K562 (cell line): ENCODE measurements around the gene LRFN2. TPM values are rescaled to one million over a fixed set of nuclear protein-coding genes. Genes with fewer than 3 reads are reported as not detected.
A peak's percentile ranks its signal among the peaks of the same experiment; 100 is the strongest.

Experiments
- ATAC-seq: fragments of 200-7000 bp; cut with Tn5 transposase; 3 replicates; pipeline ENCODE4 v1.9.1; 2020; ENCODE audit warnings: moderate library complexity
- BruUV-seq: library from RNA; stranded (reverse); fragments of 400-500 nt; replicated peaks from 2 replicates; lab custom pipeline; 2021; lab: Mats Ljungman, UMichigan
- CTCF ChIA-PET: fragments of 300-600 bp; formaldehyde crosslinking; extraction: SDS; loops from one replicate; lab custom pipeline; 2021; ENCODE audit warnings: low intra/inter-chr PET ratio; lab: Yijun Ruan, JAX
- POLR2A ChIA-PET: fragments of 300-600, 350-650 bp; sonication (Branson Sonifier 250); formaldehyde crosslinking; extraction: SDS; loops from one replicate; lab custom pipeline; 2021; ENCODE audit warnings: antibody characterized with exemption, inconsistent platforms; lab: Yijun Ruan, JAX
- DNase-seq, 4 experiments: peaks; one replicate each; pipeline versions ENCODE4 v3.0.0 to v3.0.0-alpha.2; 2011 to 2018; ENCODE audit warnings: low spot score in 3 of 4, mixed read lengths in 3 of 4; ENCODE audit errors: extremely low read depth in 1 of 4
- FAIRE-seq: peaks from 2 replicates; lab custom pipeline; 2011; peaks lifted over from hg19 to GRCh38; lab: Jason Lieb, UNC
- H2AFZ ChIP-seq: 2 replicates; pipeline ENCODE4 v1.6.0; 2011; ENCODE audit warnings: low read depth, low read length, control low read depth, inconsistent platforms
- H3K27ac ChIP-seq: fragments of 200-600 bp; 3 replicates; pipeline ENCODE4 v1.8.0; 2011; ENCODE audit warnings: low read depth, mild to moderate bottlenecking, control low read depth, inconsistent platforms, low read length, moderate library complexity, mixed read lengths; ENCODE audit errors: extremely low read depth
- H3K27me3 ChIP-seq, 2 experiments: fragments of 300-600 bp in 1 of 2; 2 replicates in 1 of 2; 3 replicates in 1 of 2; pipeline versions ENCODE4 v1.6.0 to v1.8.0; 2011; ENCODE audit warnings: inconsistent platforms in 2 of 2, low read length in 2 of 2, mild to moderate bottlenecking in 1 of 2, mixed read lengths in 1 of 2, moderate library complexity in 1 of 2; ENCODE audit not compliant: control insufficient read depth in 2 of 2, insufficient read depth in 2 of 2
- H3K36me3 ChIP-seq: fragments of 300-600 bp; 3 replicates; pipeline ENCODE4 v1.8.0; 2011; ENCODE audit warnings: mild to moderate bottlenecking, low read length, inconsistent platforms; ENCODE audit not compliant: control insufficient read depth, insufficient read depth
- H3K4me1 ChIP-seq, 2 experiments: fragments of 200-600 bp in 1 of 2; replicated peaks in 1 of 2; 2 replicates in 1 of 2; 3 replicates in 1 of 2; pipeline versions ENCODE4 v1.5.1 to v1.8.0; 2011; ENCODE audit warnings: inconsistent platforms in 2 of 2, low read length in 2 of 2, mild to moderate bottlenecking in 1 of 2, mixed read lengths in 1 of 2, moderate library complexity in 1 of 2; ENCODE audit not compliant: control insufficient read depth in 2 of 2, insufficient read depth in 2 of 2
- H3K4me2 ChIP-seq: 2 replicates; pipeline ENCODE4 v1.6.1; 2011; ENCODE audit warnings: low read length, control low read depth, inconsistent platforms, mixed read lengths; ENCODE audit not compliant: insufficient read depth
- H3K4me3 ChIP-seq: fragments of 200-600 bp; sonication (generic), shearing (Covaris generic); 2 replicates; pipeline ENCODE4 v1.5.1; 2016; ENCODE audit warnings: control low read depth, inconsistent platforms
- H3K79me2 ChIP-seq: fragments of 200-600 bp; 3 replicates; pipeline ENCODE4 v1.8.0; 2011; ENCODE audit warnings: low read length, inconsistent platforms; ENCODE audit not compliant: control insufficient read depth, insufficient read depth
- H3K9ac ChIP-seq, 2 experiments: 2 replicates each; pipeline versions ENCODE4 v1.6.0 to v1.6.1; 2011; ENCODE audit warnings: low read depth in 2 of 2, low read length in 2 of 2, control low read depth in 1 of 2, inconsistent platforms in 1 of 2, mild to moderate bottlenecking in 1 of 2, mixed read lengths in 1 of 2; ENCODE audit not compliant: insufficient read depth in 1 of 2
- H3K9me1 ChIP-seq: one replicate; pipeline ENCODE4 v1.6.0; 2011; ENCODE audit warnings: inconsistent platforms, mild to moderate bottlenecking, low read length, moderate library complexity; ENCODE audit not compliant: control insufficient read depth, insufficient read depth
- H3K9me3 ChIP-seq: replicated peaks from 2 replicates; pipeline ENCODE4 v1.5.1; 2011; ENCODE audit warnings: low read depth, low read length, inconsistent platforms; ENCODE audit not compliant: control insufficient read depth, insufficient read depth
- H4K20me1 ChIP-seq: replicated peaks from 2 replicates; pipeline ENCODE4 v1.6.1; 2011; ENCODE audit warnings: low read length, inconsistent platforms, mixed read lengths; ENCODE audit not compliant: control insufficient read depth, insufficient read depth
- BRD9 ChIP-seq: fragments of 450-650 bp; IDR thresholded peaks from 2 replicates; pipeline ENCODE4 v1.6.1; 2018; ENCODE audit warnings: low read depth; ENCODE audit not compliant: partially characterized antibody
- EGR1 ChIP-seq: fragments of 450-650 bp; conservative IDR thresholded peaks from 2 replicates; pipeline ENCODE4 v1.6.1; 2017; ENCODE audit warnings: mild to moderate bottlenecking
- ELF4 ChIP-seq: fragments of 450-650 bp; formaldehyde crosslinking; IDR thresholded peaks from 2 replicates; pipeline ENCODE4 v1.4.0; 2022; ENCODE audit warnings: missing genetic modification characterization
- KAT2B ChIP-seq: IDR thresholded peaks from one replicate; pipeline ENCODE4 v1.6.1; 2012; ENCODE audit warnings: low read depth, mild to moderate bottlenecking, control low read depth, inconsistent platforms, low read length, moderate library complexity
- KDM5B ChIP-seq: fragments of 200-600 bp; sonication (generic); IDR thresholded peaks from 2 replicates; pipeline ENCODE4 v1.6.1; 2012; ENCODE audit warnings: low read depth, mild to moderate bottlenecking, moderate library complexity, low read length, control low read depth, inconsistent platforms; ENCODE audit not compliant: insufficient replicate concordance
- NFE2 ChIP-seq: IDR thresholded peaks from 2 replicates; pipeline ENCODE4 v1.6.1; 2014; ENCODE audit warnings: antibody characterized with exemption, low read depth
- PPARD ChIP-seq: fragments of 250-450 bp; sonication (Bioruptor Pico); IDR thresholded peaks from 2 replicates; pipeline ENCODE4 v1.8.0; 2022; ENCODE audit warnings: inconsistent platforms, mild to moderate bottlenecking, moderate library complexity
- RBFOX2 ChIP-seq: fragments of 200-400 bp; formaldehyde crosslinking; IDR thresholded peaks from 2 replicates; pipeline ENCODE4 v1.6.1; 2017; ENCODE audit warnings: low read depth, mild to moderate bottlenecking, low read length, moderate library complexity
- SREBF2 ChIP-seq: sonication (generic); formaldehyde crosslinking; IDR thresholded peaks from 2 replicates; pipeline ENCODE4 v1.4.0; 2020; ENCODE audit warnings: mild to moderate bottlenecking, missing genetic modification reagents
- ZNF263 ChIP-seq: sonication (generic); formaldehyde crosslinking; IDR thresholded peaks from 2 replicates; pipeline ENCODE4 v1.8.0; 2022; ENCODE audit warnings: mild to moderate bottlenecking, missing genetic modification reagents, borderline replicate concordance
- ZNF668 ChIP-seq: fragments of 250-450 bp; sonication (Bioruptor Pico); IDR thresholded peaks from 2 replicates; pipeline ENCODE4 v1.8.0; 2022; ENCODE audit warnings: mild to moderate bottlenecking, inconsistent platforms
- WGBS: fragments of 100-300 bp; shearing (Covaris generic); methylation state at CpG from one replicate; pipeline ENCODE4 v1.1.6; 2016; ENCODE audit warnings: low coverage, mixed read lengths; ENCODE audit not compliant: insufficient coverage; ENCODE audit errors: missing lambda C conversion rate; 5-methylcytosine and 5-hydroxymethylcytosine counted together
- in situ Hi-C: fragments of 300-500 bp; cut with MboI; formaldehyde crosslinking; loops from 4 replicates; pipeline ENCODE4 v1.15.0; 2018; ENCODE audit warnings: inconsistent platforms, mixed read lengths
- intact Hi-C: fragments of 100-400 bp; cut with micrococcal nuclease; formaldehyde crosslinking; loops from 2 replicates; pipeline ENCODE4 v1.14.2; 2022
- polyA plus RNA-seq, 8 experiments: library from polyadenylated mRNA; depleted of rRNA in 4 of 8; stranded (reverse) in 5 of 8; unstranded in 3 of 8; fragments of >200 nt; fragmentation: Nextera tagmentation in 2 of 8; fragmentation: Illumina TruSeq in 1 of 8; extraction: Ambion mirVana in 2 of 8; extraction: Trizol in 1 of 8; gene quantifications; 2 replicates each; pipeline versions ENCODE4 v1.2.1 to v1.2.3, GENCODE V29; 2011 to 2014; ENCODE audit warnings: inconsistent platforms in 1 of 8, missing spikeins in 1 of 8
- total RNA-seq, 7 experiments: library from RNA; depleted of rRNA in 6 of 7; stranded (reverse); fragments of >200 nt in 6 of 7; fragmentation: Illumina TruSeq in 2 of 7; extraction: Trizol in 2 of 7; gene quantifications; 2 replicates each; pipeline versions ENCODE4 v1.2.1 to v1.2.3, GENCODE V29; 2011 to 2021; ENCODE audit warnings: low replicate concordance in 1 of 7
- TF ChIP-seq, protein P1 (sequence below): sonication (generic); formaldehyde crosslinking; IDR thresholded peaks from 2 replicates; pipeline ENCODE4 v1.8.0; 2022; ENCODE audit warnings: missing genetic modification reagents, mild to moderate bottlenecking, moderate library complexity, borderline replicate concordance
- TF ChIP-seq, protein P2 (sequence below), 2 experiments: IDR thresholded peaks in 1 of 2; conservative IDR thresholded peaks in 1 of 2; 2 replicates each; pipeline ENCODE4 v1.6.1; 2016; ENCODE audit warnings: low read depth in 2 of 2, mild to moderate bottlenecking in 1 of 2, missing compliant biosample characterization in 1 of 2, missing genetic modification characterization in 1 of 2, moderate library complexity in 1 of 2

The LRFN2 gene
- total and polyA plus RNA-seq, 9 of the 15 experiments (the other 6 are each of a cell fraction or from before 2014, with no cell fraction given): not detected

DNA sequence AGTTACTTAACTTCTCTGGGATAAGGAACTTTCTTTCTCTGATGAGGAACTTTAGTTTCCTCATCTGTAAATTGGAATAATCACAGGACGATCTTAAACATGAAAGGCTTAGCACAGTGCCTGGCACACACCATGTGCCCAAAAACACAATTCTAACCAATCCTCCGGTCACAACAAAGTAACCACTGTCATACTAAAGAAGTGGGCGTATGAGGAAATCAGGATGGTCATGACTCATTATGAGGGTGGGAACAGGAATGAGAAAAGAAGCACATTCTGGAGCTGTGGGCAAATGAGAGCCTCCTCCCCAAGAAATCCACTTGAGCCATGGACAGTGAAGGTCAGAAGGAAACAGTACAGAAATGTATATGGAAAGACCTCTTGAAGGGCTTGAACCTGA lies 82.9 kb downstream of the LRFN2 start:
- in situ Hi-C loops (no loop called here), intact Hi-C loops (no loop called here)
- Histone ChIP-seq H3K27ac (no peak overlapping the region), H3K4me3 (no peak overlapping the region), H2AFZ (no peak overlapping the region), H3K4me2 (no peak overlapping the region), H3K9me1 (no peaks in the 10 kb centered on the region), H3K79me2 (no peaks in the 10 kb centered on the region), H4K20me1 (peaks cover 10% of the 10 kb centered on the region), H3K9ac (no peak overlapping the region), H3K4me1 (no peaks in the 10 kb centered on the region), H3K27me3 (peaks cover 10 to 38% of the 10 kb centered on the region in 2 experiments; a peak in 4 of 5 replicates), H3K9me3 (no peaks in the 10 kb centered on the region), H3K36me3 (no peaks in the 10 kb centered on the region)
- no peak for FAIRE-seq
- ChIA-PET CTCF (no interaction called here), POLR2A (interaction anchor here (0.9 kb wide), 1 partner anchor 39 kb away, joined by 3 read pairs; no protein-coding TSS in a partner anchor)
- no peak for DNase-seq
- TF ChIP-seq EGR1 (peak; percentile 20; the same call in 1 of the 2 replicates), ZNF668 (CRISPR knock-in tag) (no peak), KAT2B (no peak), BRD9 (no peak), SREBF2 (CRISPR knock-in tag) (no peak)
- ATAC-seq: no peak
- WGBS: 3% methylated on average over 3 of the region's 3 CpGs
- no TSS peak for BruUV-seq

DNA sequence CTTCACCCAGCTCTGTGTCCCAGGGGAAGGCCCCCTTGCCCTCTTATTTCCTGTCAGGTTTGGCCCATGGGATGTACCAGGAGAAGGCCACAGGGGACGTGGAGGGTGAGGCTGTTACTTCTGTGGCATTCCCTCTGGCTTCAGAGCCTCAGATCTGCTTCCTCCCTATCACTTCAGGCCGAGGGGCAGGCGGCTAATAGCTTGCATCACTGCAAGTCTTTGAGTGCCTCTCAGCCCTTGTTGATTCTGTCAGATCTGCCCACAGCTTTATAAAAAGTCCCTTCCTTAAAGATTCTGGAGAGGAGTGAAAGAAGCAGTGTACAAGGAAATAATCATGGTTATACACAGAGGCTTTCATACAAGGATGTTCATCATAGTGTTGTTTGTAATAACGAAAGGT lies 86.9 kb downstream of the LRFN2 start:
- H3K9ac ChIP-seq: no peak overlapping the region
- H3K27me3 ChIP-seq: peaks cover 8 to 30% of the 10 kb centered on the region in 2 experiments; a peak in 4 of 5 replicates
- H3K27ac ChIP-seq: no peak overlapping the region
- intact Hi-C loops (no loop called here), in situ Hi-C loops (no loop called here)
- WGBS: 0% methylated on average over 4 of the region's 4 CpGs
- H3K9me3 ChIP-seq: no peaks in the 10 kb centered on the region
- no peaks in the 10 kb centered on the region for H3K79me2 ChIP-seq
- no peak overlapping the region for H3K4me2 ChIP-seq
- no peak for ATAC-seq
- H3K4me3 ChIP-seq: no peak overlapping the region
- H2AFZ ChIP-seq: no peak overlapping the region
- H3K36me3 ChIP-seq: no peaks in the 10 kb centered on the region
- no peak for FAIRE-seq
- CTCF ChIA-PET: no interaction called here
- POLR2A ChIA-PET: interaction anchor here (1.2 kb wide), 1 partner anchor 176 kb away, joined by 3 read pairs; no protein-coding TSS in a partner anchor
- peaks cover 10% of the 10 kb centered on the region; the same call in 1 of the 2 replicates for H4K20me1 ChIP-seq
- no peak for DNase-seq
- H3K9me1 ChIP-seq: no peaks in the 10 kb centered on the region
- no peaks in the 10 kb centered on the region for H3K4me1 ChIP-seq
- BruUV-seq: no TSS peak
- TF ChIP-seq, protein P1, sequence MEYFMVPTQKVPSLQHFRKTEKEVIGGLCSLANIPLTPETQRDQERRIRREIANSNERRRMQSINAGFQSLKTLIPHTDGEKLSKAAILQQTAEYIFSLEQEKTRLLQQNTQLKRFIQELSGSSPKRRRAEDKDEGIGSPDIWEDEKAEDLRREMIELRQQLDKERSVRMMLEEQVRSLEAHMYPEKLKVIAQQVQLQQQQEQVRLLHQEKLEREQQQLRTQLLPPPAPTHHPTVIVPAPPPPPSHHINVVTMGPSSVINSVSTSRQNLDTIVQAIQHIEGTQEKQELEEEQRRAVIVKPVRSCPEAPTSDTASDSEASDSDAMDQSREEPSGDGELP (CRISPR knock-in tag): no peak
- TF ChIP-seq PPARD (CRISPR knock-in tag) (no peak), ELF4 (no peak), ZNF263 (no peak), RBFOX2 (no peak), KDM5B (no peak), NFE2 (no peak)
- TF ChIP-seq, protein P2, sequence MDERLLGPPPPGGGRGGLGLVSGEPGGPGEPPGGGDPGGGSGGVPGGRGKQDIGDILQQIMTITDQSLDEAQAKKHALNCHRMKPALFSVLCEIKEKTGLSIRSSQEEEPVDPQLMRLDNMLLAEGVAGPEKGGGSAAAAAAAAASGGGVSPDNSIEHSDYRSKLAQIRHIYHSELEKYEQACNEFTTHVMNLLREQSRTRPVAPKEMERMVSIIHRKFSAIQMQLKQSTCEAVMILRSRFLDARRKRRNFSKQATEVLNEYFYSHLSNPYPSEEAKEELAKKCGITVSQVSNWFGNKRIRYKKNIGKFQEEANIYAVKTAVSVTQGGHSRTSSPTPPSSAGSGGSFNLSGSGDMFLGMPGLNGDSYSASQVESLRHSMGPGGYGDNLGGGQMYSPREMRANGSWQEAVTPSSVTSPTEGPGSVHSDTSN (CRISPR knock-in tag; IDR thresholded peaks at IDR 0.05; ENCODE audit: low read depth): no peak
- TF ChIP-seq, protein P2 (tag; conservative IDR thresholded peaks at IDR 0.05; ENCODE audit: low read depth): no peak
